HG03378 (cell line): ENCODE data around the gene CD86.
"Not testable (repeated sequence)": the region's sequence is repeated elsewhere in the genome, so short reads cannot be mapped to it uniquely, and the experiment has no call there.

Experiments used
- ATAC-seq: cut with Tn5 transposase; IDR thresholded peaks from one replicate; pipeline ENCODE4 v1.9.1; 2021; ENCODE audit warnings: mild to moderate bottlenecking, moderate library complexity; ENCODE audit not compliant: unreplicated experiment

Gene CD86

DNA sequence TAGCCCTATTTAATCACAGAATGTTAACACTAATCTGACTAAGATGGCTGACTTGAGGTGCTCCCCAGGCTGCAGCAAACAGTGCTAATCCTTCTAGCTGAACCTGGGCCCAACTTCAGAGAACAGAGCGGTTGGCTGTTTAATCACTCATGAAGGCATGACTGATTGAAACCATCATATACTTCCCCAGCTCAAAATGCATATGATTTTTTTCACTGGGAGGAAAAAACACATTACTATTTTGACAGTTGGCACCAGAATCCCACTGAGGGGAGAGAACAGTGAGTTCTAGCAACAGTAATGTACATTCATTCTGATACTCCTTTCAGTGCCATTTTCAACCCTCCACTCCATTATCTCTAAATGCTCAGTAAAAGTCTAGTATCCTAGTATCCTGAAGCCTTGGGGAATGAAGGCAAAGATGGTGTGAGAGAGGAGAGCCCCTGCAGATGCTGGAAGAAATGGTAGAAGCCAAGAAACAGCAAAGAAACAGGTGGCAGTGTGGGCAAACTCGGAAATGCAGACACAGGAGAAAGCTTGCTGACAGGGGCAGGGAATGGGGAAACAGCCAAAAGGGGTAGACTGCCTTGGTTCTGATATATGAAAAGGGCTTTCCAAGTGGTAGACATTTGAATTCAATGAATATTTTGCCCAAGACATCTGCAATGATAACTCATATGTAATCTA, 93.9 kb downstream of the CD86 start:
- ATAC-seq: no peak

GRCh38 chr3:122151480-122151879, 96.3 kb downstream of the CD86 start:
- no peak for ATAC-seq

DNA sequence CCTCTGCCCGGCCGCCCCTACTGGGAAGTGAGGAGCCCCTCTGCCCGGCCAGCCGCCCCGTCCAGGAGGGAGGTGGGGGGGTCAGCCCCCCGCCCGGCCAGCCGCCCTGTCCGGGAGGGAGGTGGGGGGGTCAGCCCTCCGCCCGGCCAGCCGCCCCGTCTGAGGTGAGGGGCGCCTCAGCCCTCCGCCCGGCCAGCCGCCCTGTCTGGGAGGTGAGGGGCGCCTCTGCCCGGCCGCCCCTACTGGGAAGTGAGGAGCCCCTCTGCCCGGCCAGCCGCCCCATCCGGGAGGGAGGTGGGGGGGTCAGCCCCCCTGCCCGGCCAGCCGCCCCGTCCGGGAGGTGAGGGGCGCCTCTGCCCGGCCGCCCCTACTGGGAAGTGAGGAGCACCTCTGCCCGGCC, 109.8 kb downstream of the CD86 start:
- not testable (repeated sequence) for ATAC-seq

- ATAC-seq: no peak
Measured at GRCh38 chr3:122167630-122168029, 112.5 kb downstream of the CD86 start.

DNA sequence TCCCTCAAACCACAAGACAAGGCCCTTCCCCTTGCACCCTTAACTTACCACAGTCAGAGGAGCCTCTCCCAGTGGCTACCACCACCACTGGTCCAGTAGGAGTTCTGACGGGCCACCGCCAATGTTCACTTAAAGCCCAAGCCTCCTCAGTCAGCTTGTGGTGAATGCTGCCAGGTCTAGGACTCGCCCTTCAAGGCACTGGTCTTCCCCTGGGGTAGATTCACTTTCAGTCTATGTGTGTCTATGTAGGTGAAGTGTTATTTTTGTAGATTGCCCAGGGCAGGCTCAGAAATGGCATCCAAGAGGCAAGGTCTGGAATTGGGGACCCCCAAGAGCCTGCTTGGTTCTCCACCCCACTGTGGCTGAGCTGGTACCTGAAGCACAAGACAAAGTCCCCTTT, 112.9 kb downstream of the CD86 start:
- no peak for ATAC-seq

- no peak for ATAC-seq
Measured at GRCh38 chr3:122169911-122170310, 114.7 kb downstream of the CD86 start.
